ENCODE measurements around the gene TRIM38.
A peak's percentile ranks its signal among the peaks of the same experiment; 100 is the strongest.

The TRIM38 gene

GRCh38 chr6:26025894-26026832 lies 63.6 kb downstream of the TRIM38 start:
- TF ChIP-seq, protein P1, sequence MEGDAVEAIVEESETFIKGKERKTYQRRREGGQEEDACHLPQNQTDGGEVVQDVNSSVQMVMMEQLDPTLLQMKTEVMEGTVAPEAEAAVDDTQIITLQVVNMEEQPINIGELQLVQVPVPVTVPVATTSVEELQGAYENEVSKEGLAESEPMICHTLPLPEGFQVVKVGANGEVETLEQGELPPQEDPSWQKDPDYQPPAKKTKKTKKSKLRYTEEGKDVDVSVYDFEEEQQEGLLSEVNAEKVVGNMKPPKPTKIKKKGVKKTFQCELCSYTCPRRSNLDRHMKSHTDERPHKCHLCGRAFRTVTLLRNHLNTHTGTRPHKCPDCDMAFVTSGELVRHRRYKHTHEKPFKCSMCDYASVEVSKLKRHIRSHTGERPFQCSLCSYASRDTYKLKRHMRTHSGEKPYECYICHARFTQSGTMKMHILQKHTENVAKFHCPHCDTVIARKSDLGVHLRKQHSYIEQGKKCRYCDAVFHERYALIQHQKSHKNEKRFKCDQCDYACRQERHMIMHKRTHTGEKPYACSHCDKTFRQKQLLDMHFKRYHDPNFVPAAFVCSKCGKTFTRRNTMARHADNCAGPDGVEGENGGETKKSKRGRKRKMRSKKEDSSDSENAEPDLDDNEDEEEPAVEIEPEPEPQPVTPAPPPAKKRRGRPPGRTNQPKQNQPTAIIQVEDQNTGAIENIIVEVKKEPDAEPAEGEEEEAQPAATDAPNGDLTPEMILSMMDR (conservative IDR thresholded peaks at IDR 0.05; ENCODE audit: control insufficient read depth, insufficient read depth, low read depth, low read length), result peak; percentile 93
- DNase-seq (ENCODE audit: low read depth), result peak; percentile 97
- H3K4me3 ChIP-seq (ENCODE audit: control insufficient read depth, low read depth, low read length), result peak overlapping the region; percentile 79

- DNase-seq (ENCODE audit: low read depth), result peak; percentile 96
- peak overlapping the region; percentile 79 for H3K4me3 ChIP-seq (ENCODE audit: control insufficient read depth, low read depth, low read length)
- TF ChIP-seq, protein P1 (conservative IDR thresholded peaks at IDR 0.05; ENCODE audit: control insufficient read depth, insufficient read depth, low read depth, low read length), result no peak
Measured at GRCh38 chr6:26026833-26027490, 64.4 kb downstream of the TRIM38 start.

GRCh38 chr6:26027491-26028211 lies 65.0 kb downstream of the TRIM38 start:
- DNase-seq (ENCODE audit: low read depth), result no peak
- peak overlapping the region; percentile 79 for H3K4me3 ChIP-seq (ENCODE audit: control insufficient read depth, low read depth, low read length)
- TF ChIP-seq, protein P1 (conservative IDR thresholded peaks at IDR 0.05; ENCODE audit: control insufficient read depth, insufficient read depth, low read depth, low read length), result no peak

GRCh38 chr6:26028212-26028745 lies 65.7 kb downstream of the TRIM38 start:
- TF ChIP-seq, protein P1 (conservative IDR thresholded peaks at IDR 0.05; ENCODE audit: control insufficient read depth, insufficient read depth, low read depth, low read length), result no peak

DNA sequence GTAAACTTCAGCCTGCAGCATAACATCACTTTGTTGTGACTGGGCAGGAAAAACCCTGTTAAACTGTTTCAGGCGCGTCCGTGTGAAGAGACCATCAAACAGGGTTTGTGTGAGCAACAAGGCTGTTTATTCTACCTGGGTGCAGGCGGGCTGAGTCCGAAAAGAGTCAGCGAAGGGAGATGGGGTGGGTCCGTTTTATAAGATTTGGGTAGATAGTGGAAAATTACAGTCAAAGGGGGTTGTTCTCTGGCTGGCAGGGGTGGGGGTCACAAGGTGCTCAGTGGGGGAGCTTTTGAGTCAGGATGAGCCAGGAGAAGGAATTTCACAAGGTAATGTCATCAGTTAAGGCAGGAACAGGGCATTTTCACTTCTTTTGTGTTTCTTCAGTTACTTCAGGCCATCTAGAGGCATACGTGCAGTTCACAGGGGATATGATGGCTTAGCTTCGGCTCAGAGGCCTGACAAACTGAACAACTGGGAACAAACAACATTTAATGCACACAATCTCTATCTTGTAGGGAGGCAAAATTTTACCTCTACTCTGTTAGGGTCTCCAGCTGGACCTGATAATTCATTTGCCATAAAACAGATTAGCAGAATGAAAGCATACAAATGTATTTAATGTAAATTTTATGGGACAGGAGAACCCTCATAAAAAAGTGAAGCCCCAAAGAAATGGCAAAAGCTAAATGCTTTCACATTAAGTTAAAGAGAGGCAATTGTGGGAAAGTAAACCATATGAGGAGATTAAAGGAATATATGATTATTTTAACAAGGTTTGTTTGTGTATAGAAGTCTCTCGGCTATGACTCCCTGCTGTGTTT lies 66.4 kb downstream of the TRIM38 start:
- TF ChIP-seq, protein P1 (conservative IDR thresholded peaks at IDR 0.05; ENCODE audit: control insufficient read depth, insufficient read depth, low read depth, low read length), result no peak
- H3K4me3 ChIP-seq (ENCODE audit: control insufficient read depth, low read depth, low read length), result no peak overlapping the region

More at GRCh38 chr6:26028212-26028745, 65.7 kb downstream of the TRIM38 start:
- H3K4me3 ChIP-seq (ENCODE audit: control insufficient read depth, low read depth, low read length), result no peak overlapping the region
- DNase-seq (ENCODE audit: low read depth), result no peak

GRCh38 chr6:26029570-26029856 lies 66.9 kb downstream of the TRIM38 start:
- no peak overlapping the region for H3K4me3 ChIP-seq (ENCODE audit: control insufficient read depth, low read depth, low read length)
- TF ChIP-seq, protein P1 (conservative IDR thresholded peaks at IDR 0.05; ENCODE audit: control insufficient read depth, insufficient read depth, low read depth, low read length), result no peak
- DNase-seq (ENCODE audit: low read depth), result no peak

More for the DNA sequence above, 66.4 kb downstream of the TRIM38 start:
- no peak for DNase-seq (ENCODE audit: low read depth)
